SK-N-SH treated with all-trans-retinoic acid at 6 μM for 48 hours (cell line): Measurements from ENCODE around the gene NOS3.

Source experiments
- ATAC-seq: fragments of 200-7000 bp; cut with Tn5 transposase; 3 replicates; pipeline ENCODE4 v1.9.1; 2020; ENCODE audit warnings: mild to moderate bottlenecking, moderate library complexity
- ARNTL ChIP-seq: fragments of 450-650 bp; formaldehyde crosslinking; IDR thresholded peaks from 2 replicates; pipeline ENCODE4 v1.5.0; 2020; ENCODE audit warnings: low read depth, mild to moderate bottlenecking, moderate library complexity, borderline replicate concordance
- BACH2 ChIP-seq: fragments of 250-450 bp; sonication (Bioruptor Pico); IDR thresholded peaks from 2 replicates; pipeline ENCODE4 v1.9.0; 2021; ENCODE audit warnings: mild to moderate bottlenecking, borderline replicate concordance
- CREB5 ChIP-seq: fragments of 250-450 bp; sonication (Bioruptor Pico); IDR thresholded peaks from 2 replicates; pipeline ENCODE4 v1.5.1; 2020; ENCODE audit warnings: low read depth, mild to moderate bottlenecking, moderate library complexity
- CSDC2 ChIP-seq: fragments of 250-450 bp; sonication (Bioruptor Pico); IDR thresholded peaks from 2 replicates; pipeline ENCODE4 v1.5.0; 2020; ENCODE audit warnings: mild to moderate bottlenecking, moderate library complexity
- ESRRG ChIP-seq: fragments of 250-450 bp; sonication (Bioruptor Pico); IDR thresholded peaks from 2 replicates; pipeline ENCODE4 v1.6.1; 2021; ENCODE audit warnings: mild to moderate bottlenecking
- GLIS3 ChIP-seq: fragments of 250-450 bp; sonication (Bioruptor Pico); IDR thresholded peaks from 2 replicates; pipeline ENCODE4 v1.5.0; 2020; ENCODE audit warnings: mild to moderate bottlenecking, moderate library complexity
- ISL1 ChIP-seq: fragments of 250-450 bp; sonication (Bioruptor Pico); IDR thresholded peaks from 2 replicates; pipeline ENCODE4 v2.1.2; 2022; ENCODE audit warnings: mild to moderate bottlenecking, moderate library complexity
- OSR1 ChIP-seq: fragments of 250-450 bp; sonication (Bioruptor Pico); IDR thresholded peaks from 2 replicates; pipeline ENCODE4 v1.8.0; 2022; ENCODE audit warnings: moderate library complexity, mild to moderate bottlenecking, inconsistent platforms
- PATZ1 ChIP-seq: fragments of 250-450 bp; sonication (Bioruptor Pico); IDR thresholded peaks from 2 replicates; pipeline ENCODE4 v1.8.0; 2020; ENCODE audit warnings: mild to moderate bottlenecking, moderate library complexity, borderline replicate concordance
- PPARA ChIP-seq: fragments of 250-450 bp; sonication (Bioruptor Pico); IDR thresholded peaks from 2 replicates; pipeline ENCODE4 v1.5.0; 2020; ENCODE audit warnings: mild to moderate bottlenecking, borderline replicate concordance
- RARB ChIP-seq: fragments of 250-450 bp; sonication (Bioruptor Pico); IDR thresholded peaks from 2 replicates; pipeline ENCODE4 v1.8.0; 2021; ENCODE audit warnings: mild to moderate bottlenecking, moderate library complexity
- SNAI2 ChIP-seq: fragments of 250-450 bp; sonication (Bioruptor Pico); IDR thresholded peaks from 2 replicates; pipeline ENCODE4 v1.5.0; 2020; ENCODE audit warnings: mild to moderate bottlenecking, moderate library complexity
- TCF4 ChIP-seq: fragments of 250-450 bp; sonication (Bioruptor Pico); IDR thresholded peaks from 2 replicates; pipeline ENCODE4 v1.8.0; 2021; ENCODE audit warnings: mild to moderate bottlenecking, moderate library complexity, borderline replicate concordance
- TOX ChIP-seq: fragments of 250-450 bp; sonication (Bioruptor Pico); IDR thresholded peaks from 2 replicates; pipeline ENCODE4 v1.8.0; 2021; ENCODE audit warnings: mild to moderate bottlenecking, moderate library complexity, borderline replicate concordance
- TSHZ2 ChIP-seq: fragments of 250-450 bp; sonication (Bioruptor Pico); IDR thresholded peaks from 2 replicates; pipeline ENCODE4 v1.5.0; 2020; ENCODE audit warnings: mild to moderate bottlenecking, moderate library complexity
- ZC3H10 ChIP-seq: fragments of 250-450 bp; sonication (Bioruptor Pico); IDR thresholded peaks from 2 replicates; pipeline ENCODE4 v1.5.1; 2021; ENCODE audit warnings: mild to moderate bottlenecking, moderate library complexity
- ZFP3 ChIP-seq: fragments of 250-450 bp; sonication (Bioruptor Pico); IDR thresholded peaks from 2 replicates; pipeline ENCODE4 v1.5.0; 2020; ENCODE audit warnings: mild to moderate bottlenecking, moderate library complexity
- ZFP30 ChIP-seq: fragments of 450-650 bp; formaldehyde crosslinking; IDR thresholded peaks from 2 replicates; pipeline ENCODE4 v1.5.0; 2022; ENCODE audit warnings: mild to moderate bottlenecking, moderate library complexity
- ZNF565 ChIP-seq: fragments of 450-650 bp; formaldehyde crosslinking; conservative IDR thresholded peaks from 2 replicates; pipeline ENCODE4 v1.5.0; 2020; ENCODE audit warnings: low read depth, mild to moderate bottlenecking, moderate library complexity
- ZNF70 ChIP-seq: fragments of 450-650 bp; formaldehyde crosslinking; IDR thresholded peaks from 2 replicates; pipeline ENCODE4 v1.5.0; 2020; ENCODE audit warnings: mild to moderate bottlenecking, moderate library complexity
- ZNF8 ChIP-seq: fragments of 450-650 bp; formaldehyde crosslinking; IDR thresholded peaks from 2 replicates; pipeline ENCODE4 v1.5.0; 2020; ENCODE audit warnings: mild to moderate bottlenecking, moderate library complexity
- TF ChIP-seq, protein P1 (sequence below): fragments of 250-450 bp; sonication (Bioruptor Pico); IDR thresholded peaks from 2 replicates; pipeline ENCODE4 v1.8.0; 2021; ENCODE audit warnings: low read depth, mild to moderate bottlenecking, moderate library complexity, borderline replicate concordance

The NOS3 gene

DNA sequence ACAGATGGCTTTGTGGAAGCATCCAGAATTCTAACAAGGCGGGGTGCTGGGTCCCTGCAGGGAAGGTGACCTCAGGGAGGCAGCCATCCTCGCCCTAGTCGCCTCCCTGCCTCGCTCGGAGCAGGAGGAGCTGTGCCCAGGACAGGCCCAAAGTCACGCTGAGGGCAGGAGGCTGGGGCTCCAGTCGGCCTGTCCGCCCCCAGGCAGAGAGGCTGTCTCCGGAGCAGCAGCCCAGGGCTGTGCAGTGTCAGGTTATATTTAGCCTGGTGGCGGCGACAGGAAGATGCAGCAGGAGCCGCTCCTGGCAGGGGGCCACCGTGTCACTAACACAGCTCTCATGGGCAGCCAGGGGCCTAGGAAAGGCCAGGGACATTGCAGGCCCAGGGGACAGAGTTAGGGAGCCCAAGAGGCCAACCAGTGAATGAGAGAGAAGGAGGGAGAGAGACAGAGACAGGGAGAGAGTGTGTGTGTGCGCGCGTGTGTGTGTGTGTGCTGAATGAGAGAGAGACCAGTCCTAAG is 26.2 kb upstream of the NOS3 start (continued):
- TF ChIP-seq TSHZ2: peak; percentile 92
- peak; percentile 28; the same call in 1 of the 2 replicates for TF ChIP-seq ZNF8 (CRISPR knock-in tag)
- TF ChIP-seq PPARA (CRISPR knock-in tag): no peak
- TF ChIP-seq ARNTL: no peak
- TF ChIP-seq ZC3H10 (CRISPR knock-in tag): no peak
- TF ChIP-seq TOX (CRISPR knock-in tag): no peak
- peak; percentile 68; the same call in 1 of the 2 replicates for TF ChIP-seq SNAI2
- TF ChIP-seq ZFP3 (CRISPR knock-in tag): 0 out of 2 replicates have a peak, but pooled peaks have one; percentile 21
- TF ChIP-seq ZNF70: peak; percentile 58; the same call in 1 of the 2 replicates
- TF ChIP-seq CSDC2: no peak
- no peak; the same call in 1 of the 2 replicates for TF ChIP-seq ESRRG (CRISPR knock-in tag)
- peak; percentile 85; the same call in 1 of the 2 replicates for TF ChIP-seq BACH2 (CRISPR knock-in tag)
- no peak for TF ChIP-seq ISL1 (CRISPR knock-in tag)

GRCh38 chr7:150965273-150965830 is 25.5 kb upstream of the NOS3 start:
- no peak for ATAC-seq
- TF ChIP-seq OSR1 (CRISPR knock-in tag) (no peak), CREB5 (no peak), PATZ1 (CRISPR knock-in tag) (no peak), ZNF70 (no peak), ARNTL (no peak), GLIS3 (CRISPR knock-in tag) (no peak), ZNF8 (CRISPR knock-in tag) (no peak), ZC3H10 (CRISPR knock-in tag) (no peak), BACH2 (CRISPR knock-in tag) (no peak)
- TF ChIP-seq, protein P1, sequence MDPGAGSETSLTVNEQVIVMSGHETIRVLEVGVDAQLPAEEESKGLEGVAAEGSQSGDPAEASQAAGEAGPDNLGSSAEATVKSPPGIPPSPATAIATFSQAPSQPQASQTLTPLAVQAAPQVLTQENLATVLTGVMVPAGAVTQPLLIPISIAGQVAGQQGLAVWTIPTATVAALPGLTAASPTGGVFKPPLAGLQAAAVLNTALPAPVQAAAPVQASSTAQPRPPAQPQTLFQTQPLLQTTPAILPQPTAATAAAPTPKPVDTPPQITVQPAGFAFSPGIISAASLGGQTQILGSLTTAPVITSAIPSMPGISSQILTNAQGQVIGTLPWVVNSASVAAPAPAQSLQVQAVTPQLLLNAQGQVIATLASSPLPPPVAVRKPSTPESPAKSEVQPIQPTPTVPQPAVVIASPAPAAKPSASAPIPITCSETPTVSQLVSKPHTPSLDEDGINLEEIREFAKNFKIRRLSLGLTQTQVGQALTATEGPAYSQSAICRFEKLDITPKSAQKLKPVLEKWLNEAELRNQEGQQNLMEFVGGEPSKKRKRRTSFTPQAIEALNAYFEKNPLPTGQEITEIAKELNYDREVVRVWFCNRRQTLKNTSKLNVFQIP (CRISPR knock-in tag): no peak

DNA sequence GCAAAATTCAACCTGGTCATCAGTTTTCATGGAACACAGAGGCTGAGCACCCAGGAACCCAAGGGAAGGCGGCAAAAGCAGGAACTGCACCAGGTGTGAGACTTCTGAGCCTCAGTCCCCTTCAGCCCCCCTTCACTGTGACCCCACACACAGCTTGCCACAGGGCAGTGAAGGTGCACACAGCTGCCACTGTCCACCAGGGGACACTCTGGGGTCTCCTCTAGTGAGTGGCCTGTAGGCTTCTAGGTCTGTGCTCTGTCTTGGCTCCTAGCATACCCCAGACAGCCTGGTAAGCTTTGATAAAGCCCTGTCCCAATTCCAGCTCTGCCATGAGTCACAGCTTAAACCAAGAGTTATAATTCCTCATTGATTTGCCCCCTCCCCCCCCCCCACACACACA is 24.8 kb upstream of the NOS3 start:
- TF ChIP-seq TCF4 (CRISPR knock-in tag) (0 out of 2 replicates have a peak, but pooled peaks have one; percentile 24), ZC3H10 (CRISPR knock-in tag) (no peak)
- peak; percentile 20; the same call in 2 of the 3 replicates for ATAC-seq

DNA sequence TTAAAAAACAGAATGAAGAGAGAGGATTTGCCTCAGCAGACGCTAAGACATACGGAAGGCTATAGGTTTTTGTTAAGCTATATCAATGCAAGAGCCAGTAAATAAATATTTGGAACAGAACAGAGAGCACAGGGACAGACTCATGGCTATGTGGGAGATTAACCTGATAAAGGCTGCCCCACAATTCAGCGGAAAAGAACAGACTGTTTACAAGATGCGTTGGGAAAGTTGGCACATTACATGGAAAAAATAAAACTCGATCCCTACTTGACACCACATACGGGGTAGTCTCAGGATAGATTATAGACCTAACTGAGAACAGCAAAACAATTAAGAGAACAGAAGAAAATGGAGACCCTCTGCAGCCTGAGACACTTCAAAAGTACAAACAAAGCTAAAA is 23.5 kb upstream of the NOS3 start:
- TF ChIP-seq ARNTL (no peak), ZFP3 (CRISPR knock-in tag) (no peak), TOX (CRISPR knock-in tag) (no peak), SNAI2 (no peak), ZNF8 (CRISPR knock-in tag) (no peak), TCF4 (CRISPR knock-in tag) (no peak), ZC3H10 (CRISPR knock-in tag) (no peak), ISL1 (CRISPR knock-in tag) (no peak), PPARA (CRISPR knock-in tag) (no peak), GLIS3 (CRISPR knock-in tag) (no peak), RARB (CRISPR knock-in tag) (no peak), BACH2 (CRISPR knock-in tag) (no peak), ZFP30 (CRISPR knock-in tag) (no peak), TSHZ2 (no peak), PATZ1 (CRISPR knock-in tag) (no peak), ZNF565 (CRISPR knock-in tag) (no peak), CSDC2 (no peak), OSR1 (CRISPR knock-in tag) (no peak), ESRRG (CRISPR knock-in tag) (no peak)
- no peak for ATAC-seq
